Mesothelial cell of epicardium (in vitro differentiated cells): ENCODE results near the gene LMOD1. TPM values are rescaled to one million over a fixed set of nuclear protein-coding genes. Genes with fewer than 3 reads are reported as not detected.
A peak's percentile ranks its signal among the peaks of the same experiment; 100 is the strongest.
"Not testable (repeated sequence)": the region's sequence is repeated elsewhere in the genome, so short reads cannot be mapped to it uniquely, and the experiment has no call there.

Source experiments
- DNase-seq, 2 experiments: peaks; one replicate each; pipeline ENCODE4 v3.0.0; 2021; ENCODE audit warnings: low spot score in 2 of 2; ENCODE audit not compliant: unreplicated experiment in 2 of 2
- H3K27ac Mint-ChIP-seq: 2 replicates; pipeline ENCODE4 v1.8.0; 2021; ENCODE audit warnings: mixed read lengths
- H3K27me3 Mint-ChIP-seq: 2 replicates; pipeline ENCODE4 v1.8.0; 2021; ENCODE audit warnings: low read depth, mixed read lengths
- H3K36me3 Mint-ChIP-seq: 2 replicates; pipeline ENCODE4 v1.8.0; 2021; ENCODE audit warnings: mixed read lengths
- H3K4me1 Mint-ChIP-seq: 2 replicates; pipeline ENCODE4 v1.8.0; 2021; ENCODE audit warnings: mixed read lengths
- H3K4me3 Mint-ChIP-seq: 2 replicates; pipeline ENCODE4 v1.8.0; 2021; ENCODE audit warnings: mild to moderate bottlenecking, moderate library complexity, mixed read lengths
- H3K9me3 Mint-ChIP-seq: 2 replicates; pipeline ENCODE4 v1.8.0; 2021; ENCODE audit warnings: mixed read lengths
- CTCF ChIP-seq: fragments of 200-600 bp; sonication (generic); IDR thresholded peaks from one replicate; pipeline ENCODE4 v1.5.0; 2021; ENCODE audit warnings: antibody characterized with exemption; ENCODE audit not compliant: unreplicated experiment
- total RNA-seq: library from RNA; stranded (reverse); gene quantifications from 3 replicates; pipeline ENCODE4 v1.2.1, GENCODE V29; 2021

The LMOD1 gene
- total RNA-seq, 1 donor from 2014 or later: 5.4 TPM

- Mint-ChIP-seq H3K9me3 (no peaks in the 10 kb centered on the region), H3K4me3 (no peak overlapping the region), H3K27me3 (no peaks in the 10 kb centered on the region), H3K36me3 (peaks cover 55% of the 10 kb centered on the region), H3K4me1 (no peaks in the 10 kb centered on the region), H3K27ac (no peak overlapping the region)
- no peak for TF ChIP-seq CTCF
- no peak for DNase-seq
Measured at GRCh38 chr1:201870397-201870796, 76.0 kb downstream of the LMOD1 start.

- Mint-ChIP-seq H3K27me3 (no peaks in the 10 kb centered on the region), H3K27ac (no peak overlapping the region), H3K36me3 (peaks cover 36% of the 10 kb centered on the region), H3K4me1 (no peaks in the 10 kb centered on the region), H3K4me3 (no peak overlapping the region), H3K9me3 (no peaks in the 10 kb centered on the region)
- no peak for DNase-seq
- no peak for TF ChIP-seq CTCF
Measured at GRCh38 chr1:201861448-201861847, 84.9 kb downstream of the LMOD1 start.

GRCh38 chr1:201859424-201859823 lies 86.9 kb downstream of the LMOD1 start:
- no peaks in the 10 kb centered on the region for H3K4me1 Mint-ChIP-seq
- no peak for TF ChIP-seq CTCF
- H3K36me3 Mint-ChIP-seq: peaks cover 49% of the 10 kb centered on the region
- H3K9me3 Mint-ChIP-seq: no peaks in the 10 kb centered on the region
- H3K27ac Mint-ChIP-seq: no peak overlapping the region
- H3K4me3 Mint-ChIP-seq: no peak overlapping the region
- no peaks in the 10 kb centered on the region for H3K27me3 Mint-ChIP-seq
- no peak for DNase-seq

- not testable (repeated sequence) for H3K27ac Mint-ChIP-seq, H3K4me1 Mint-ChIP-seq, H3K9me3 Mint-ChIP-seq, H3K27me3 Mint-ChIP-seq, H3K4me3 Mint-ChIP-seq, DNase-seq
- H3K36me3 Mint-ChIP-seq: peaks cover 58% of the 10 kb centered on the region
Measured at GRCh38 chr1:201856722-201857121, 89.6 kb downstream of the LMOD1 start.

- Mint-ChIP-seq H3K27ac (no peak overlapping the region), H3K4me1 (peaks cover 11% of the 10 kb centered on the region), H3K4me3 (no peak overlapping the region), H3K36me3 (peaks cover 51% of the 10 kb centered on the region), H3K9me3 (no peaks in the 10 kb centered on the region), H3K27me3 (no peaks in the 10 kb centered on the region)
- no peak for DNase-seq
- TF ChIP-seq CTCF: no peak
Measured at GRCh38 chr1:201851949-201852348, 94.4 kb downstream of the LMOD1 start.

GRCh38 chr1:201850053-201850397 lies 96.3 kb downstream of the LMOD1 start:
- Mint-ChIP-seq H3K4me1 (peaks cover 11% of the 10 kb centered on the region), H3K9me3 (no peaks in the 10 kb centered on the region), H3K27ac (peak overlapping the region; percentile 81), H3K27me3 (no peaks in the 10 kb centered on the region), H3K36me3 (peaks cover 36% of the 10 kb centered on the region), H3K4me3 (no peak overlapping the region)
- no peak for TF ChIP-seq CTCF
- DNase-seq: no peak
